ENCODE results near the gene CCDC12.

The CCDC12 gene

GRCh38 chr3:46994801-46995731 lies 18.5 kb upstream of the CCDC12 start:
- DNase-seq, result no peak

GRCh38 chr3:46993986-46994385 lies 17.4 kb upstream of the CCDC12 start:
- DNase-seq, result no peak

GRCh38 chr3:46993292-46993691 lies 16.7 kb upstream of the CCDC12 start:
- DNase-seq, result no peak

GRCh38 chr3:46992231-46992630 lies 15.7 kb upstream of the CCDC12 start:
- DNase-seq, result no peak

- no peak for DNase-seq
Measured at GRCh38 chr3:46991406-46992165, 15.0 kb upstream of the CCDC12 start.

- DNase-seq, result no peak
Measured at GRCh38 chr3:46990573-46991374, 14.2 kb upstream of the CCDC12 start.

- DNase-seq, result no peak
Measured at GRCh38 chr3:46989146-46989810, 12.7 kb upstream of the CCDC12 start.

GRCh38 chr3:46988616-46989015 lies 12.1 kb upstream of the CCDC12 start:
- DNase-seq, result no peak

GRCh38 chr3:46987743-46988401 lies 11.3 kb upstream of the CCDC12 start:
- DNase-seq, result peak; percentile 9

GRCh38 chr3:46987319-46987742 lies 10.8 kb upstream of the CCDC12 start:
- DNase-seq, result no peak

- no peak for DNase-seq
Measured at GRCh38 chr3:46986782-46987310, 10.3 kb upstream of the CCDC12 start.

GRCh38 chr3:46986055-46986730 lies 9.6 kb upstream of the CCDC12 start:
- no peak for DNase-seq

- no peak for DNase-seq
Measured at GRCh38 chr3:46985588-46985987, 9.0 kb upstream of the CCDC12 start.

GRCh38 chr3:46984591-46985459 lies 8.3 kb upstream of the CCDC12 start:
- no peak for DNase-seq

GRCh38 chr3:46982546-46982945 lies 6.0 kb upstream of the CCDC12 start:
- DNase-seq, result no peak

GRCh38 chr3:46981932-46982471 lies 5.5 kb upstream of the CCDC12 start:
- no peak for DNase-seq

- no peak for DNase-seq
Measured at GRCh38 chr3:46979958-46980497, 3.5 kb upstream of the CCDC12 start.

GRCh38 chr3:46978985-46979944 lies 2.7 kb upstream of the CCDC12 start, which contains the start of gene NBEAL2:
Gene NBEAL2 (plus strand): TSS chr3:46979666. CDS start chr3:46979862, 196 bp downstream.
- peak; percentile 92 for DNase-seq
